ENCODE data around the gene MTMR12. TPM values are rescaled to one million over a fixed set of nuclear protein-coding genes. Genes with fewer than 3 reads are reported as not detected.

Gene MTMR12
- total and polyA plus RNA-seq, 4 donors = 8.8 to 37.8 (median 23.9) TPM

DNA sequence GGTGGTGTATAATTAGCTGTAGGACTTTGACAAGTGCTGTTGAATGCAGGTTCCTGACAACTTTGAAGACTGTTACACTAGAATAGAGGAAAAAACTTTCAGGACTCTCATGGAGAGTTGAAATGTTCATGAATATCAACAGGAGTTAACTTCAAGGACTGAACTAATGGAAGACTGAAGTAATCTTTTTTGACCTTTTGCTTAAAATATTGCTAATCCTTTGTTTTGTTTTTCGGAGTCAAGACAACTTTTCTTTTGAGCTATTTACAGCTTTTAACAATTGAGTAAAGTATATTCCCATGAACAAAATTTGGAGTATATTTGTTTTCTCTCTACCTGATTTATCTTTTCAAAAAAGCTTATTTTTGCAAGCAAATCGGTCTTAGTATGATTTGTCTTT is 34.1 kb upstream of the MTMR12 start:
- intact Hi-C loops (cut with DNase I) = no loop called here
- no peak for ATAC-seq (ENCODE audit: low FRiP score)

DNA sequence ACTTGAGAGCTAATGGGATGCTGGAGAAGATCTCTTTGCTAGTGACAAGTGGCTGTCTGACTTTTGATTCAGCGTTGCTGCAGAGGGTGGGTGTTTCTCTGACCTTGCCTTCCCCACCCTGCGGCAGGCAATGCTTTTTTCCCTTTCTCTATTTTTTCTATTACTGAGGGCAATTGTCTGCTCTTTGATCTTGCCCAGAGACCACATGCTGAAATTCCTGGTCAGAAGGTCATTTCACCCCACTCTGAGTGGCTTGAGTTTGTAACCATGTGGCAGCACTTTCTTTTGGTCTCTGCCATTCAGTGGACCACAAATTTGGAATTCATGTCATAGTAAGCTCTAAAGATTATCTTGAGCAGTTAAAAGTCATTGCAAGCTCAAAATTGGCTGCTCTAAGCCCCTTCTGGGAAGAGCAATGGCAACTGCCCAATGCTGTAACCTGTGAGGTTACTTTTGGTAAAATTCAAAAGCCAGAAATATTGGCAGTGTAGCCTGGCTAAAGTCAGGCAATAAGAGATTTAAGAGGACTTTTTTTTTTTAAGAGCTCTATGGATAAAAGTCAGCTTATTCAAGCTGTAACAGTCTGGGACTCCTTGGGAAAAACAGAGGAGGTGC is 30.4 kb upstream of the MTMR12 start:
- Histone ChIP-seq H3K27me3 (ENCODE audit: control insufficient read depth in 1 of 2, insufficient read depth in 2 of 2, low read length in 1 of 2) (no peaks in the 10 kb centered on the region), H3K27ac (ENCODE audit: low read depth in 1 of 2, low read length in 2 of 2) (no peak overlapping the region), H3K9me3 (ENCODE audit: control insufficient read depth, low read length) (peaks cover 2% of the 10 kb centered on the region), H3K36me3 (ENCODE audit: control insufficient read depth in 1 of 2, insufficient read depth in 2 of 2, low read length in 1 of 2) (no peaks in the 10 kb centered on the region), H3K4me1 (ENCODE audit: control insufficient read depth in 1 of 2, insufficient read depth in 2 of 2, low read length in 2 of 2) (no peaks in the 10 kb centered on the region), H3K4me3 (ENCODE audit: low read length in 2 of 2) (no peak overlapping the region)
- intact Hi-C loops (cut with DNase I) = no loop called here
- DNase-seq = no peak
- ATAC-seq (ENCODE audit: low FRiP score) = no peak
- 80 to 90% methylated on average over 2 of the region's 2 CpGs for WGBS, 2 donors

More for the DNA sequence above, 34.1 kb upstream of the MTMR12 start:
- Histone ChIP-seq H3K27ac (ENCODE audit: low read depth in 1 of 2, low read length in 2 of 2) (no peak overlapping the region), H3K4me3 (ENCODE audit: low read length in 2 of 2) (no peak overlapping the region), H3K27me3 (ENCODE audit: control insufficient read depth in 1 of 2, insufficient read depth in 2 of 2, low read length in 1 of 2) (no peaks in the 10 kb centered on the region), H3K9me3 (ENCODE audit: control insufficient read depth, low read length) (no peaks in the 10 kb centered on the region), H3K4me1 (ENCODE audit: control insufficient read depth in 1 of 2, insufficient read depth in 2 of 2, low read length in 2 of 2) (no peaks in the 10 kb centered on the region), H3K36me3 (ENCODE audit: control insufficient read depth in 1 of 2, insufficient read depth in 2 of 2, low read length in 1 of 2) (no peaks in the 10 kb centered on the region)
- WGBS, 2 donors = 100% methylated on average over 2 of the region's 2 CpGs
- DNase-seq = no peak

DNA sequence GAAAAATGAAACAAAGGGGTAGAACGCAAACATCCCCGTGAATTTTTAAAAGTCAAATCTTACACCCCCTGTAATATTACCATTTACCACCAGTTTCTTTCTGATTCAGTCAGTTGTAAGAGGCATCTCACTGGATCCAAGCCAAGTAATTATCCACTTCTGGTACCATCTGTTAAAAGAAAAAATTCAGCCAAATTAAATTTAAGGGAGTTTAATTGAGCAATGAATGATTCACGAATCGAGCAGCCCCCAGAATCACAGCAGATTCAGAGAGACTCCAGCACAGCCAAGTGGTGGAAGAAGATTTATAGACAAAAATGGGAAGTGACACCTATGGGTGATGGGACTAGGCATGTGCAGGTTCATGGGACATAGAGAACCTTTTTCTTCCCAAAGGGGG is 29.9 kb upstream of the MTMR12 start:
- Histone ChIP-seq H3K27me3 (ENCODE audit: control insufficient read depth in 1 of 2, insufficient read depth in 2 of 2, low read length in 1 of 2) (no peaks in the 10 kb centered on the region), H3K4me1 (ENCODE audit: control insufficient read depth in 1 of 2, insufficient read depth in 2 of 2, low read length in 2 of 2) (no peaks in the 10 kb centered on the region), H3K9me3 (ENCODE audit: control insufficient read depth, low read length) (peaks cover 2% of the 10 kb centered on the region), H3K4me3 (ENCODE audit: low read length in 2 of 2) (no peak overlapping the region), H3K27ac (ENCODE audit: low read depth in 1 of 2, low read length in 2 of 2) (no peak overlapping the region), H3K36me3 (ENCODE audit: control insufficient read depth in 1 of 2, insufficient read depth in 2 of 2, low read length in 1 of 2) (no peaks in the 10 kb centered on the region)
- DNase-seq = no peak
- 75 to 94% methylated on average over 4 of the region's 4 CpGs for WGBS, 2 donors
- ATAC-seq (ENCODE audit: low FRiP score) = no peak
- intact Hi-C loops (cut with DNase I) = no loop called here

DNA sequence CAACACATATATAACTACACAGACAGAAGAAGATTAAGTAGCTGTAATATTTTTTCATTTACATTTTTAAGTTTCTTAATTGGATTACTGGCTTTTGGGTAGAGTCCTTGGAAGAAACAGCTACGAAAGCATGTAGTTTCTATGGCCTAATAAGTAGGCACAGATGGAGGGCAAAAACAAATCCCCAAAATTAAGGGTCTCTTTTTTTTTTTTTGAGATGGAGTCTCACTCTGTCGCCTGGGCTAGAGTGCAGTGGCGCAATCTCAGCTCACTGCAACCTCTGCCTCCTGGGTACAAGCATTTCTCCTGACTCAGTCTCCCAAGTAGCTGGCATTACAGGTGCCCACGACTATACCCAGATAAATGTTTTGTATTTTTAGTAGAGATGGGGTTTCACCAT is 27.1 kb upstream of the MTMR12 start:
- Histone ChIP-seq H3K27me3 (ENCODE audit: control insufficient read depth in 1 of 2, insufficient read depth in 2 of 2, low read length in 1 of 2) (no peaks in the 10 kb centered on the region), H3K27ac (ENCODE audit: low read depth in 1 of 2, low read length in 2 of 2) (no peak overlapping the region), H3K4me1 (ENCODE audit: control insufficient read depth in 1 of 2, insufficient read depth in 2 of 2, low read length in 2 of 2) (no peaks in the 10 kb centered on the region), H3K4me3 (ENCODE audit: low read length in 2 of 2) (no peak overlapping the region), H3K36me3 (ENCODE audit: control insufficient read depth in 1 of 2, insufficient read depth in 2 of 2, low read length in 1 of 2) (no peaks in the 10 kb centered on the region), H3K9me3 (ENCODE audit: control insufficient read depth, low read length) (peaks cover 2% of the 10 kb centered on the region)
- ATAC-seq (ENCODE audit: low FRiP score) (no peak), DNase-seq (no peak)
- 81 to 90% methylated on average over 4 of the region's 4 CpGs for WGBS, 2 donors
- intact Hi-C loops (cut with DNase I) = no loop called here

GRCh38 chr5:32339198-32339597 is 26.5 kb upstream of the MTMR12 start:
- H3K4me3 ChIP-seq (ENCODE audit: low read length in 2 of 2) = no peak overlapping the region
- H3K27me3 ChIP-seq (ENCODE audit: control insufficient read depth in 1 of 2, insufficient read depth in 2 of 2, low read length in 1 of 2) = no peaks in the 10 kb centered on the region
- DNase-seq (no peak), ATAC-seq (ENCODE audit: low FRiP score) (no peak)
- no peak overlapping the region for H3K27ac ChIP-seq (ENCODE audit: low read depth in 1 of 2, low read length in 2 of 2)
- intact Hi-C loops (cut with DNase I) = no loop called here
- H3K4me1 ChIP-seq (ENCODE audit: control insufficient read depth in 1 of 2, insufficient read depth in 2 of 2, low read length in 2 of 2) = no peaks in the 10 kb centered on the region
- H3K36me3 ChIP-seq (ENCODE audit: control insufficient read depth in 1 of 2, insufficient read depth in 2 of 2, low read length in 1 of 2) = no peaks in the 10 kb centered on the region
- H3K9me3 ChIP-seq (ENCODE audit: control insufficient read depth, low read length) = peaks cover 2% of the 10 kb centered on the region
- WGBS, 2 donors = 78 to 80% methylated on average over 2 of the region's 2 CpGs

DNA sequence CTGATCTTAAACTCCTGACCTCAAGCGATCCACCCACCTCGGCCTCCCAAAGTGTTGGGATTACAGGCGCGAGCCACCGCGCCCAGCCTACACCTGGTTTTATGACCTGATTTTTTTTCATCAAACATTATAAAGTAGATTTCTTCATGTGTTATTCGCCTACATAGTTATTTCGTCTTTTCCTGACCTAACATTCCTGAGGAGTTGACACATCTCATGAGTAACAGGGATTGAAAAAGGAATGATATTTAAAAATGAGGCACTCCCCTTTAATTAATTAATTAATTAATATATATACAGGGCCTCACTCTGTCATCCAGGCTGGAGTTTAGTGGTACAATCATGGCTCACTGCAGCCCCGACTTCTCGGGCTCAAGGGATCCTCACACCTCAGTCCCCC is 20.2 kb upstream of the MTMR12 start:
- no peaks in the 10 kb centered on the region for H3K36me3 ChIP-seq (ENCODE audit: control insufficient read depth in 1 of 2, insufficient read depth in 2 of 2, low read length in 1 of 2)
- no peaks in the 10 kb centered on the region for H3K9me3 ChIP-seq (ENCODE audit: control insufficient read depth, low read length)
- intact Hi-C loops (cut with DNase I) = no loop called here
- DNase-seq (no peak), ATAC-seq (ENCODE audit: low FRiP score) (no peak)
- no peaks in the 10 kb centered on the region for H3K4me1 ChIP-seq (ENCODE audit: control insufficient read depth in 1 of 2, insufficient read depth in 2 of 2, low read length in 2 of 2)
- no peak overlapping the region for H3K27ac ChIP-seq (ENCODE audit: low read depth in 1 of 2, low read length in 2 of 2)
- WGBS, 2 donors = 90 to 92% methylated on average over 10 of the region's 10 CpGs
- no peak overlapping the region for H3K4me3 ChIP-seq (ENCODE audit: low read length in 2 of 2)
- H3K27me3 ChIP-seq (ENCODE audit: control insufficient read depth in 1 of 2, insufficient read depth in 2 of 2, low read length in 1 of 2) = no peaks in the 10 kb centered on the region

DNA sequence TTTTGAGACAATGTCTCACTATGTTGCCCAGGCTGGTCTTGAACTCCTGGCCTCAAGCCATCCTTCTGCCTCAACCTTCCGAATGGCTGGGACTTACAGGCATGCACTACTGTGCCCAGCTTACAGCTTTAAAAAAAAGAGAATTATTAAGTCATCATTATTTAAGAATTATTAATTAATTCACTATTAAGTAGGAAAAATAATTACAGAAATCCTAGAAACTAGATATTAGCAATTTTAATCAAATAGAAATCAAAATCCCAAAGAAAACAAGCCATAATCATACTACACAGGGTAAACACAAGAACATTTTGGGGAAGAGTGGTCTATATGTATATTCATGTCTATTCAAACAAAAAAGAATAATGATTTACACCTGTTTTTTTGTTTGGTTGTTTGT is 19.6 kb upstream of the MTMR12 start:
- DNase-seq (no peak), ATAC-seq (ENCODE audit: low FRiP score) (no peak)
- Histone ChIP-seq H3K9me3 (ENCODE audit: control insufficient read depth, low read length) (no peaks in the 10 kb centered on the region), H3K27me3 (ENCODE audit: control insufficient read depth in 1 of 2, insufficient read depth in 2 of 2, low read length in 1 of 2) (no peaks in the 10 kb centered on the region), H3K4me1 (ENCODE audit: control insufficient read depth in 1 of 2, insufficient read depth in 2 of 2, low read length in 2 of 2) (no peaks in the 10 kb centered on the region), H3K27ac (ENCODE audit: low read depth in 1 of 2, low read length in 2 of 2) (no peak overlapping the region), H3K36me3 (ENCODE audit: control insufficient read depth in 1 of 2, insufficient read depth in 2 of 2, low read length in 1 of 2) (no peaks in the 10 kb centered on the region), H3K4me3 (ENCODE audit: low read length in 2 of 2) (no peak overlapping the region)
- intact Hi-C loops (cut with DNase I) = no loop called here
- WGBS, 2 donors = 79 to 93% methylated on average over 1 of the region's 1 CpG

- Histone ChIP-seq H3K36me3 (ENCODE audit: control insufficient read depth in 1 of 2, insufficient read depth in 2 of 2, low read length in 1 of 2) (no peaks in the 10 kb centered on the region), H3K9me3 (ENCODE audit: control insufficient read depth, low read length) (no peaks in the 10 kb centered on the region), H3K27me3 (ENCODE audit: control insufficient read depth in 1 of 2, insufficient read depth in 2 of 2, low read length in 1 of 2) (no peaks in the 10 kb centered on the region), H3K4me1 (ENCODE audit: control insufficient read depth in 1 of 2, insufficient read depth in 2 of 2, low read length in 2 of 2) (no peaks in the 10 kb centered on the region), H3K27ac (ENCODE audit: low read depth in 1 of 2, low read length in 2 of 2) (no peak overlapping the region), H3K4me3 (ENCODE audit: low read length in 2 of 2) (no peak overlapping the region)
- ATAC-seq (ENCODE audit: low FRiP score) (no peak), DNase-seq (no peak)
- WGBS, 2 donors = 61% methylated on average over 3 of the region's 3 CpGs
- intact Hi-C loops (cut with DNase I) = loop anchor here in 1 of 2 donors (2.0 kb wide), 1 partner anchor 99 kb away; no protein-coding TSS in a partner anchor
Observed at GRCh38 chr5:32331935-32332274, 19.2 kb upstream of the MTMR12 start.

DNA sequence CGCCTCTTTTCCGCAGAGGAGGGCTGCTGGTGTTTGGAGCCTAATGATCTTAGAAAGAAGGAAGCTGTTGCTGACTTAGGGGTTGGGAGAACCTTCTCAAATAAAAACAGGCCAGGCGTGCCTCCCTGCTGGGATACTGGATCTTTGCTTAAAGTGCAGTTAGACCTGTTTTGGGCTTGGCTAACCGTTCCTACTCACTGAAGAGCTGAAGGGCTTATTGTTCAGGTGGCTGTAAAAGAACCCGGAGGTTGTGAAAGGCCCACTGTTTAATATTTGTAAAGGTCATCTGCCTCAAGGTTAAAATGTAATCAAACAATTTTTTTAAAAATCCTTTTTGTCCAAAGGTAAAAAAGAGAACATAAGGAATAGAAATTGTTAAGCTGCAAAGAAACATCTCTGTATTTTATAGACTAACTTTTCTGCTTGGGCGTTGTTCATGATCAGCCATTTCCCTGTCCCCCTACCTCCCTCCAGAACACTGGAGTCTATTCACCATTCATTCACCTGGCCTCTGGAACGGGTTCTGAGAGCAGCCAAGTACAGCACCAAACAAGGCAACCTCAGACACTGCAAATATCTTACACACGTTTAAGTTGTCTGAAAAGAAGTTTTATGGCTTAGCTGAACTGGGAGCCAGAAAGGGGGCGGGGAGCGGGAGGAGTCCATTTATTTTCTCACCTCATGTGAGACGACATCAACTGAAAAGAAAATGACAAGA is 18.6 kb upstream of the MTMR12 start:
- ATAC-seq (ENCODE audit: low FRiP score) = no peak

More for the DNA sequence above, 18.6 kb upstream of the MTMR12 start:
- intact Hi-C loops (cut with DNase I) = loop anchor here in 1 of 2 donors (2.0 kb wide), 1 partner anchor 99 kb away; no protein-coding TSS in a partner anchor
- no peak overlapping the region for H3K27ac ChIP-seq (ENCODE audit: low read depth in 1 of 2, low read length in 2 of 2)
- no peak overlapping the region for H3K4me3 ChIP-seq (ENCODE audit: low read length in 2 of 2)
- 58 to 61% methylated on average over 11 of the region's 11 CpGs for WGBS, 2 donors
- no peaks in the 10 kb centered on the region for H3K27me3 ChIP-seq (ENCODE audit: control insufficient read depth in 1 of 2, insufficient read depth in 2 of 2, low read length in 1 of 2)
- no peak for DNase-seq
- no peaks in the 10 kb centered on the region for H3K4me1 ChIP-seq (ENCODE audit: control insufficient read depth in 1 of 2, insufficient read depth in 2 of 2, low read length in 2 of 2)
- no peaks in the 10 kb centered on the region for H3K9me3 ChIP-seq (ENCODE audit: control insufficient read depth, low read length)
- no peaks in the 10 kb centered on the region for H3K36me3 ChIP-seq (ENCODE audit: control insufficient read depth in 1 of 2, insufficient read depth in 2 of 2, low read length in 1 of 2)

All from aorta (tissue), 5 donors.